Activated CD4-positive, alpha-beta memory T cell treated with anti-CD3 and anti-CD28 coated beads, Interleukin-2, amount 10 ng/mL, durations not matched to agents 7 days and 5 days (primary cell): ENCODE measurements around the gene GABRB1. TPM values are rescaled to one million over a fixed set of nuclear protein-coding genes. Genes with fewer than 3 reads are reported as not detected.
"Not testable (repeated sequence)": the region's sequence is repeated elsewhere in the genome, so short reads cannot be mapped to it uniquely, and the experiment has no call there.

ENCODE experiments used
- CTCF ChIA-PET: fragments of 350-600 bp; sonication (Branson Sonifier 250); formaldehyde crosslinking; loops from one replicate; lab custom pipeline; 2021; ENCODE audit warnings: antibody characterized with exemption, inconsistent platforms; lab: Charles Lee
- POLR2A ChIA-PET: fragments of 350-600 bp; sonication (Branson Sonifier 250); formaldehyde crosslinking; loops from one replicate; lab custom pipeline; 2021; ENCODE audit warnings: antibody characterized with exemption; lab: Charles Lee
- DNase-seq: peaks from one replicate; pipeline ENCODE4 v3.0.0-alpha.2; 2020
- H3K27ac Mint-ChIP-seq: one replicate; pipeline ENCODE4 v1.8.0; 2021; ENCODE audit warnings: mild to moderate bottlenecking, mixed read lengths
- H3K27me3 Mint-ChIP-seq: one replicate; pipeline ENCODE4 v1.8.0; 2021; ENCODE audit warnings: mixed read lengths
- H3K36me3 Mint-ChIP-seq: one replicate; pipeline ENCODE4 v1.8.0; 2021; ENCODE audit warnings: low read depth, mixed read lengths
- H3K4me1 Mint-ChIP-seq: one replicate; pipeline ENCODE4 v1.8.0; 2021; ENCODE audit warnings: mixed read lengths
- H3K4me3 Mint-ChIP-seq: one replicate; pipeline ENCODE4 v1.8.0; 2021; ENCODE audit warnings: mild to moderate bottlenecking, mixed read lengths
- H3K9me3 Mint-ChIP-seq: one replicate; pipeline ENCODE4 v1.8.0; 2021; ENCODE audit warnings: mixed read lengths
- total RNA-seq, 2 experiments: library from RNA; stranded (reverse); gene quantifications; one replicate each; pipeline ENCODE4 v1.2.3, GENCODE V29; 2021

The GABRB1 gene
- total RNA-seq, 2 experiments from 2014 or later: not detected

DNA sequence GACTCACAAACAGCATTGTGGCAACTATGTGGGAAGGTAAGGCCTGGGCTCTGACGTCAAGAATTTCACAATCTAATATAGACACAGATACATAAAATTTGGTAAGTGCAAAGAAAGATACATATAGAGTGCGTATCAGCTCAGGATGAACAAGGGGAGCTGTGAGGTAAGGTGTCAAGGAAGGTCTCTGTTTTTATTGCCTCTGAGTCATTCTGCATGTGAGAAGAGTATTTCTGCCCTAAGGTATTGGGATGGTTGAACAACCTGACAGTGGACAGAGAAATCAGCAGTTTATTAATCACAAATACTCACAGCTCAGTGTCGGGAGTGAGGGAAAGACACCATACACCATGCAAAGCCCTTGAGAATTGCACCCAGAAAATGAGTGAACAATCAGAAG lies 342.3 kb downstream of the GABRB1 start:
- Mint-ChIP-seq H3K36me3 (no peaks in the 10 kb centered on the region), H3K4me1 (no peaks in the 10 kb centered on the region), H3K4me3 (no peak overlapping the region), H3K27me3 (peaks cover 5% of the 10 kb centered on the region), H3K9me3 (no peaks in the 10 kb centered on the region), H3K27ac (no peak overlapping the region)
- DNase-seq: no peak
- ChIA-PET CTCF (no interaction called here), POLR2A (no interaction called here)

DNA sequence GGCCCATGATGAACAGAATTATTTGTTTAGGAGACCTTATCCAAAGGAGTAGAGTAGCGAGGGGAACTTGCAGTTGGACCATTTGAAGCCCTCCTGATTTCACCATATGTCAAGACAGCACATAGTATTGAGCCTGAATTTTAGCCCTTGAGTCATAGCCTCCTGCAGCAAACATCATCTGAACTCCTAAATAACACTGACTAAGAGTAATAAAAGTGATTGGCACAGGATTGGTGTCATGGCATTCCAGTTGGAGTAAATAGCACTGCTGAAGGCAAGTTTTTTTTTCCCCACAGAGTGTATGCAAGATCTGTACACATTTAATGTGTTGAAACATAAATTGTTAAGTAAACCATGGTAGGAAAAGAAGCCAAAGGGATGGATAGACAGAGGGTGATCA lies 343.1 kb downstream of the GABRB1 start:
- H3K27ac Mint-ChIP-seq: no peak overlapping the region
- no peaks in the 10 kb centered on the region for H3K9me3 Mint-ChIP-seq
- H3K36me3 Mint-ChIP-seq: no peaks in the 10 kb centered on the region
- peaks cover 5% of the 10 kb centered on the region for H3K27me3 Mint-ChIP-seq
- no peak for DNase-seq
- H3K4me1 Mint-ChIP-seq: no peaks in the 10 kb centered on the region
- POLR2A ChIA-PET: no interaction called here
- H3K4me3 Mint-ChIP-seq: no peak overlapping the region
- CTCF ChIA-PET: no interaction called here

DNA sequence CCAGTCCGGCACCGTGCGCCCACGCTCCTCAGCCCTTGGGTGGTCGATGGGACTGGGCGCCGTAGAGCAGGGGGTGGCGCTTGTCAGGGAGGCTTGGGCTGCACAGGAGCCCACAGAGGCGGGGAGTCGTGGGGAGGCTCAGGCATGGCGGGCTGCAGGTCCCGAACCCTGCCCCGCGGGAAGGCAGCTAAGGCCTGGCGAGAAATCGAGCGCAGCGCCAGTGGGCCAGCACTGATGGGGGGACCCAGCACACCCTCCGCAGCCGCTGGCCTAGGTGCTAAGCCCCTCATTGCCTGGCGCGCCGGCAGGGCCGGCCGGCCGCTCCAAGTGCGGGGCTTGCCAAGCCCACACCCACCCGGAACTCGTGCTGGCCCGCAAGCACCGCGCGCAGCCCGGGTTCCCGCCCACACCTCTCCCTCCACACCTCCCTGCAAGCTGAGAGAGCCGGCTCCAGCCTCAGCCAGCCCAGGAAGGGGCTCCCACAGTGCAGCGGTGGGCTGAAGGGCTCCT lies 346.7 kb downstream of the GABRB1 start:
- H3K9me3 Mint-ChIP-seq, CTCF ChIA-PET, H3K4me3 Mint-ChIP-seq, H3K36me3 Mint-ChIP-seq, POLR2A ChIA-PET, H3K27ac Mint-ChIP-seq, DNase-seq, H3K27me3 Mint-ChIP-seq, H3K4me1 Mint-ChIP-seq: not testable (repeated sequence)

DNA sequence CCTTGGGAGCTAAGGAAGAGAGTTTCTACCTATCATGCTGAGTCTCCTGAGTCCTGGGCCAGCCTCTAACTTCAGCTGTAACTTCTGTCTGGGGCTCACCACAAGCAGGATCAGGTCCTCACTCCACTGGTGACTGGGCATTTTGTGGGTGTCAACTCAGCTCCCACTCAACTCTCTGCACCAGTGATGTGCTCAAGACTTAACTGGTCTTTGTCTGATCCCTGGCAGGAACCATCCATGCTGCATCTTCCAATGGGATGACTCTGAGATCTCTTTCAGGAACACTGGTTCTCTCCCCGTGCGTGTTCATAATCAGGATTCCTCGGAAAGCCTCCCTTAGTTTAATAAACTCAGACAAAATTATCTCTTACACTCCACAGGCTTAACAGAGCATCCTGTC lies 349.8 kb downstream of the GABRB1 start:
- POLR2A ChIA-PET: no interaction called here
- Mint-ChIP-seq H3K27me3 (peaks cover 2% of the 10 kb centered on the region), H3K4me1 (no peaks in the 10 kb centered on the region), H3K36me3 (no peaks in the 10 kb centered on the region), H3K27ac (no peak overlapping the region), H3K9me3 (no peaks in the 10 kb centered on the region), H3K4me3 (no peak overlapping the region)
- DNase-seq: no peak
- CTCF ChIA-PET: no interaction called here

DNA sequence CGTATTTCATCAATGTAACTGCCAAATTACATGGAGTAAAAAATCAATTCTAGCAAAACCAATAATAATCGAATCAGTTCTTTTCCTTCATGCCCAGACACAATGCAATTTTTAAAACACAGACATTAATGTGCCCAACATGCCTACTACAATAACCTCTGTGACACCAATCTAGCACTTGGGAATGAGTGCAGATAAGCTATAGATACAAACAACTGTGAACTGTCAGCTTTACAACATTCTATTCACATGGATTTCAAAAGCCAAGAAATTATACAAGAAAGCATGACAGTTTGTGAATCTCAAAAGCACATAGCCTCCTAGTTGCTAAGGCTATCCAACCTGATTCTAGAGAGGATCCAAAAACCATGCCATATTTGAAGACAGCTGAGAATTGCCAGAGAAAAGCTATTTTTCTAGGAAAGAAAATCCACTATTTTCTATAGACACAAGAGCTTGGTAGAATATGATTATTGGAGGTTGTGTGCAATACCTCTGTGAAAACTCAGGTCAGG lies 351.5 kb downstream of the GABRB1 start:
- POLR2A ChIA-PET: no interaction called here
- no peaks in the 10 kb centered on the region for H3K36me3 Mint-ChIP-seq

DNA sequence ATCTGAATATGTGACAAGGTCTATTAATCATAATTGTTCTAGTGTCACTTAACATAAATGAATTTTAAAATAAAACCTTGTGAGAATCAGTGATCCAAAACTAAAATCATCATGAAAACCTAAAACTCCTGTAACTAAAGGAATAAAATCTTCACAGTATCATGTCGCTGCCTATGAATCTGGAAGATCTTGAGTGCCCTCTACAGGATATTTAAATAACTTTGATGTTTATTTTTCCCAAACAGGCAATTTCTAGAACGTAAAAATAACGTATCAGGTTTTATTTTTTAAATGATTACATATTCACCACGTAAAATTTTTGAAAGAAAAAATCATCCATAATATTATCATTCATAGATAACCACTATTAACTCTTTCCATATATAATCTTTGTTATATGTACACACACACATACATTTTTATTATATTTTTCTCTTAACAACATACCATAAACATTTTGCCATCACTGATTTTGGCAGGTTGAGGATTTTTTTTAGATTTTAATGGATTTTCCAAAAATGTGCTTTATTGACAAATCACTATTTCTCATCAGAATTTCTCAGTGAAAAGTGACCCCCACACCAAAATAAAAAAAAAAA lies 352.6 kb downstream of the GABRB1 start:
- peaks cover 2% of the 10 kb centered on the region for H3K27me3 Mint-ChIP-seq
- H3K36me3 Mint-ChIP-seq: no peaks in the 10 kb centered on the region
- no peaks in the 10 kb centered on the region for H3K9me3 Mint-ChIP-seq
- POLR2A ChIA-PET: no interaction called here
- CTCF ChIA-PET: interaction anchor here (1.1 to 1.2 kb wide), 2 partner anchors 52 to 537 kb away, joined by 3 to 4 read pairs; no protein-coding TSS in a partner anchor
- no peak for DNase-seq
- H3K4me1 Mint-ChIP-seq: no peaks in the 10 kb centered on the region
- no peak overlapping the region for H3K4me3 Mint-ChIP-seq
- H3K27ac Mint-ChIP-seq: no peak overlapping the region

More for the DNA sequence above, 351.5 kb downstream of the GABRB1 start:
- H3K27ac Mint-ChIP-seq: no peak overlapping the region
- no peak for DNase-seq
- peaks cover 2% of the 10 kb centered on the region for H3K27me3 Mint-ChIP-seq
- no peaks in the 10 kb centered on the region for H3K9me3 Mint-ChIP-seq
- CTCF ChIA-PET: interaction anchor here (1.1 to 1.2 kb wide), 3 partner anchors 53 to 536 kb away, joined by 3 to 4 read pairs (median 3); no protein-coding TSS in a partner anchor
- H3K4me3 Mint-ChIP-seq: no peak overlapping the region
- H3K4me1 Mint-ChIP-seq: no peaks in the 10 kb centered on the region

DNA sequence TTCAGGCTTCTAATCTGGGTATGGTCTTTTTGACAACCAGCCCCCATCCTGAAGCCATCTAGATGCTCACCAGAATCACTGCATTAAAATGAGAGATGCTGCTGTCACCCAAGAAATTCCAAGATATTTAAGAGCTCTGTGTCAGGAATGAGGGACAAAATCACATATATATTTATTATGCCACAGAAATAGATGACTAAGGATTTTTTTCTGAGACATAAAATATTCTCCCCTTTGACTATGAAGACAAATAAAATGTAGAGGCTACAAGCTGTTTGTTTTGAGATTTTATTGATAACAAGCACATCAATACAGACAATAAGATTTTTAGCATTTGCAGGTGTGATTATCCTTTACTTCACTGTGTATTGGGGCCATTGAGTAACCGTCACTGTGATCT lies 354.8 kb downstream of the GABRB1 start:
- no peak overlapping the region for H3K27ac Mint-ChIP-seq
- DNase-seq: no peak
- no peaks in the 10 kb centered on the region for H3K9me3 Mint-ChIP-seq
- no peaks in the 10 kb centered on the region for H3K4me1 Mint-ChIP-seq
- POLR2A ChIA-PET: no interaction called here
- peaks cover 2% of the 10 kb centered on the region for H3K27me3 Mint-ChIP-seq
- no peaks in the 10 kb centered on the region for H3K36me3 Mint-ChIP-seq
- CTCF ChIA-PET: no interaction called here
- no peak overlapping the region for H3K4me3 Mint-ChIP-seq

DNA sequence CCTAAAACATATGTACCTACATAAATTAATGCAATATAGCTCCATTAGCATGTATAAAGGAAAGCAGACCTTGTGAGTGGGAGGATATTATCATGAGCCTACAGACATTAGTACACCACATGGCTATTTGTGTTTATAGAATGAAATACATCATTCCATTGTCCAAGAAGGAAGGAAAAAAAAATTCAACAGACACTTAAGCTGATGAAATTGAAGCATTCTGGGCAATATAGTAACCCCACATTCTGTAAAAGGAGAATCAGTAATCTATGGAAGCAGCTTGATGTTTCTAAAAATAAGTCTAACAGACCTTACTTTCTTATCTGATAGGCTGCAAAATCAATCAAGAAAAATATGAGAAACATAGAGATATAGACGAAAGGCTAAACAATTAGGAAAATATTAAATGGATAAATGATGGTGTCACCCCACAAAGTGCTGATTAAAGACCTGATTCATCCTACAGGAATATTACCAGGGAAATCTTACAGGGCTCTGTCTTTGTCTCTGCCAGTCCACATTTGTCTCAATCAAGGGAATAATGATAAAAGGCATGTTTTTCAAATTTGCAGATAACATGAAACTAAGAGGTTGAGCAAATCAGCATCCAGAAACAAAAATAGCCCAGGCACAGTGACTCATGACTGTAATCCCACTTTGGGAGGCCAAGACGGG lies 355.3 kb downstream of the GABRB1 start:
- ChIA-PET POLR2A (no interaction called here), CTCF (no interaction called here)
- H3K27ac Mint-ChIP-seq: no peak overlapping the region
- no peaks in the 10 kb centered on the region for H3K4me1 Mint-ChIP-seq
- H3K36me3 Mint-ChIP-seq: no peaks in the 10 kb centered on the region
- H3K9me3 Mint-ChIP-seq: no peaks in the 10 kb centered on the region
- H3K4me3 Mint-ChIP-seq: no peak overlapping the region
- no peak for DNase-seq
- H3K27me3 Mint-ChIP-seq: no peaks in the 10 kb centered on the region

DNA sequence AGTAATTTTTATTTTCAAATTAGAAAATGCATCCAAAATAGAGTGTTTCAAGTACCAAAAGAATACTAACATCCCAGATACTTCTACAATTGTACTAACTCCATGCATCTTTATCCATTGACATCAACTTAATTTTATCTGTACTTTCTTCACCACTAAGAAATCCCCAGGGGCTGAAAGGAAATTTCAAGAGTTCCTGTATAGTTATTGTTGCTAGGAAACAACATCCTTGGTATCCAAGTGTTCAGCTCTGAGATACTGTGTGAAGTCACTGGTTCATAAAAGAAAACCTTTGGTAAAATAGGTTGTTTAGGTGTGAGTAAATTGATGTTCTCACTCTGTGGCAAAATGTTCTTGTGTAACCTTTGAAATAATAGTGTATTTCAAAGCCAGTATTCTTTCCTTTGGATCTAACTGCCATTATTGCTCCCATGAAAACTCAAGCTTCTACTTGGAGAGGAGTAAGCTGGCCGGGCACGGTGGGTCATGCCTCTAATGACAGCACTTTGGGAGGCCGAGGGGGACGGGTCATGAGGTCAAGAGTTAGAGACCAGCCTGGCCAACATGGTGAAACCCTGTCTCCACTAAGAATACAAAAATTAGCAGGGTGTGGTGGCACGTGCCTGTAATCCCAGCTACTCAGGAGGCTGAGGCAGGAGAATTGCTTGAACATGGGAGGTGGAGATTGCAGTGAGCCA lies 359.2 kb downstream of the GABRB1 start:
- CTCF ChIA-PET: no interaction called here

DNA sequence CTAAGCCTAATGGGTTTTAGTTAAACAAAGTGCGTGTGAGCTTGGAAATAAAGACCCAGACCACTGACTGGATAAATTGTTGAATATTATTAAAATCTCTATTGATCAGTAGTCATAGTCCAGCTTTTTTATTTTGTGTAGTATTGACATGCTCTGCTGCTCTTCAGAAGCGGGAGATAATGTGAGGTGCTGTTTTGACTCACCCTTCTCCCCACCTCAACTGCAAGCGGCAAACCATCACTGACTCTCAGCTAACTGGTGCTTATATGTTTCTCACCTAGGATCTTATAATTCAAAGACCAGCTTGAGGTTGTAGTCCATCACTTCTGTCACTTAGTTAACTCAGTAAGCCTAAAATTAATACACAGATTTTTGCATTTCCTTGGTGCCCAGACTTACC lies 359.9 kb downstream of the GABRB1 start:
- ChIA-PET POLR2A (no interaction called here), CTCF (interaction anchor here (0.7 kb wide), 1 partner anchor 21 kb away, joined by 3 read pairs; no protein-coding TSS in a partner anchor)
- DNase-seq: no peak
- Mint-ChIP-seq H3K4me1 (no peaks in the 10 kb centered on the region), H3K27ac (no peak overlapping the region), H3K4me3 (no peak overlapping the region), H3K9me3 (no peaks in the 10 kb centered on the region), H3K27me3 (peaks cover 2% of the 10 kb centered on the region), H3K36me3 (no peaks in the 10 kb centered on the region)

More for the DNA sequence above, 359.2 kb downstream of the GABRB1 start:
- H3K27me3 Mint-ChIP-seq: peaks cover 2% of the 10 kb centered on the region
- POLR2A ChIA-PET: no interaction called here
- H3K9me3 Mint-ChIP-seq: no peaks in the 10 kb centered on the region
- H3K4me1 Mint-ChIP-seq: no peaks in the 10 kb centered on the region
- H3K4me3 Mint-ChIP-seq: no peak overlapping the region
- no peaks in the 10 kb centered on the region for H3K36me3 Mint-ChIP-seq
- no peak for DNase-seq
- H3K27ac Mint-ChIP-seq: no peak overlapping the region

DNA sequence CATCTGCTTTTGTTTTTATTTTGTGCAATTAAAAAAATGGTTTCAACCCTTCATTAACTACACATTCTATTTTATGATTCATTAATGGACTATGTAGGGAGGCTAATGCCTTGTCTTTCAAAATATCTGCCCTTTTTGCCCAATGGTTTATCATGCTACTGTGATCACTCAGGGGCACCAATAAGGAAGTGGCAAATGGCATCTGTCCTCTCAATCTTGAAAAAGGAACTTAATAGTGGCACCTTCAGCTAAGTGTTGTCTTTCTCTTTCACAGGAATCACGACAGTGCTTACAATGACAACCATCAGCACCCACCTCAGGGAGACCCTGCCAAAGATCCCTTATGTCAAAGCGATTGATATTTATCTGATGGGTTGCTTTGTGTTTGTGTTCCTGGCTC lies 375.0 kb downstream of the GABRB1 start:
- CTCF ChIA-PET: no interaction called here

DNA sequence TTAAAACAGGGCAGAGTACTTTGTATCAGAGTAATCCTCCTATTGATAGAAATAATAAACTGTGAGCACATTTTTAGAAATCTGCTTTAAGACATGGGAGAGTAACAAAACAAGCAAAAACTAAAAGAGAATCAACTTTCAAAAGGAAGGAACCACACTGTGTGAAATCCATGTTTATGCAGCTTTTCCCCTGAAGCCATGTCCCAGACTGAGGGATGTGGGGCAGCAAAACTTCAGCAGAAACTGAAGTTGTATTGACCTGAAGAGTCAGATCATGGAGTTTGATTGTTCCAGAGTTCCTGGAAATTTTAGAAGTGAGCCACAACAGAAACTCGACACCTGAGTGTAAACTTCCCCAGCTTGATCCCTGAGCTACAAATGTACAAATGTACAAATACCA lies 378.9 kb downstream of the GABRB1 start:
- H3K27me3 Mint-ChIP-seq: peaks cover 15% of the 10 kb centered on the region
- no peak overlapping the region for H3K4me3 Mint-ChIP-seq
- no peak overlapping the region for H3K27ac Mint-ChIP-seq
- ChIA-PET CTCF (no interaction called here), POLR2A (no interaction called here)
- no peaks in the 10 kb centered on the region for H3K9me3 Mint-ChIP-seq
- H3K4me1 Mint-ChIP-seq: no peaks in the 10 kb centered on the region
- DNase-seq: no peak
- H3K36me3 Mint-ChIP-seq: no peaks in the 10 kb centered on the region

More for the DNA sequence above, 375.0 kb downstream of the GABRB1 start:
- Mint-ChIP-seq H3K4me1 (no peaks in the 10 kb centered on the region), H3K9me3 (no peaks in the 10 kb centered on the region), H3K36me3 (no peaks in the 10 kb centered on the region), H3K27me3 (peaks cover 20% of the 10 kb centered on the region), H3K4me3 (no peak overlapping the region), H3K27ac (no peak overlapping the region)
- POLR2A ChIA-PET: no interaction called here
- no peak for DNase-seq

DNA sequence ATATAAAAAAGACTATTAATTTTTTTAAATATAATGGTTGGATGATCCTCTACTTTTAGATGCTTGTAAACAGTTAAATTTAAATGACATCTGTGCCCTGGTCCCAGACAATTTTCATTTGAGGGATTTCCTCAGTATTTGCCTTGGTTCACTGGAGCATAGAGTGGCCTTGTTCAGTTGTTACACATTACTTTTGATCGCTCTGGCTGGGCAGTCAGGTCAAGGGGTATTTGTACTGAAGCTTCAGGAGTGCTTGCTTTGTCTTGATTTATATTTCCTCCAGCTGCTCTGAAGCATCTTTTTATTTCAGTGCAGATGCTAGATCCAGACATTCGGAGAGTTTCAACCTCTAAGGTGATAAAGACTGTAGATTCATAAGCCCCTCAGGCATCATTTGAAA lies 382.2 kb downstream of the GABRB1 start:
- peaks cover 6% of the 10 kb centered on the region for H3K27me3 Mint-ChIP-seq
- no peaks in the 10 kb centered on the region for H3K4me1 Mint-ChIP-seq
- no peak for DNase-seq
- H3K27ac Mint-ChIP-seq: no peak overlapping the region
- ChIA-PET POLR2A (no interaction called here), CTCF (no interaction called here)
- H3K36me3 Mint-ChIP-seq: no peaks in the 10 kb centered on the region
- H3K9me3 Mint-ChIP-seq: no peaks in the 10 kb centered on the region
- no peak overlapping the region for H3K4me3 Mint-ChIP-seq
